GM21717 (cell line): Measurements from ENCODE around the gene USP20.

Experiments
- ATAC-seq: cut with Tn5 transposase; IDR thresholded peaks from one replicate; pipeline ENCODE4 v1.9.1; 2021; ENCODE audit warnings: mild to moderate bottlenecking, moderate library complexity; ENCODE audit not compliant: unreplicated experiment

Gene USP20

DNA sequence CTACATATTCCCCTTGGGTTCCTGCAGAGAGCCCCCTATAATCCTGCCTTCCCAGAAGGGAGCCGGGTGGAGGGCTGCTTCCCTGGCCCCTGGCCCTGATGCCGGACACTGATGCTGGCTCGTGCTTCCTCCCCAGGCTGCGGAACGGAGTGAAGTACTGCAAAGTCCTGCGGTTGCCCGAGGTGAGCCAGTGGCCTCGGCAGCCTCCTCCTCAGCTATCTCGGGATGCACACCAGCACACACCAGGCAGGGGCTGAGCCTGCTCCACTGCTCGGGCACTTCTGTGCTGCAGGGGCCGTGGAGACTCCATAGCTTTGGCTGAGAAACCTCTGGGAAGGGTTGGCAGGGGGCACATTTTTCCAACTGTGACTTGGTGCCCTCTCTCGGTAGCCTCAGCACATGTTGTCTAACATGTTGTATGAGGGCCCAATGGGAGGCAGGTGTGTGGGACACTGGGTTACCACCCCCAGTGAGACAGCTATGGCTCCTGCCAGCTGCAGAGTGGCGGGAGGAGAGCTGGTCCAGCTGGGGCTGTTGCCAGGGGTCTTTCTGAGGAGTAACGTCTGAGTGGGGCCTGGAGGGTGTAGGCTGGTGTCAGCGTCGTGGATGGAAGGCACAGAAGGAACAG, 38.4 kb downstream of the USP20 start:
- no peak for ATAC-seq

- no peak for ATAC-seq
These were observed 39.2 kb downstream of the USP20 start for GRCh38 chr9:129874261-129875101.

DNA sequence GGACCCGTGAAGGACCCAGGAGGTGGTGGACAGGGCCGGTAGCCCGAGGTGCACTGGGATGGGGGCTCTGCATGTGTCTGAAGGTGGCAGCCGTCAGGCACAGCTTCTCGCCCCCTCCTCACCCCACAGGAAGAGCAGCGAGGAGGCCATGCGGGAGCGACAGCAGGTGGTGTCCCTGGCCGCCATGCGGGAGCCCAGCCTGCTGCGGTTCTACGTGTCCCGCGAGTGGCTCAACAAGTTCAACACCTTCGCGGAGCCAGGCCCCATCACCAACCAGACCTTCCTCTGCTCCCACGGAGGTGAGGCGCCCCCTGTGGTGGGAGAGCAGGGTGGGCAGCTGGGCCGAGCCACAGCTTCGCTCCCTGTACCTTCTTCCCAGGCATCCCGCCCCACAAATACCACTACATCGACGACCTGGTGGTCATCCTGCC, 39.9 kb downstream of the USP20 start:
- ATAC-seq, result no peak

GRCh38 chr9:129875687-129876395, 40.6 kb downstream of the USP20 start:
- ATAC-seq, result no peak

DNA sequence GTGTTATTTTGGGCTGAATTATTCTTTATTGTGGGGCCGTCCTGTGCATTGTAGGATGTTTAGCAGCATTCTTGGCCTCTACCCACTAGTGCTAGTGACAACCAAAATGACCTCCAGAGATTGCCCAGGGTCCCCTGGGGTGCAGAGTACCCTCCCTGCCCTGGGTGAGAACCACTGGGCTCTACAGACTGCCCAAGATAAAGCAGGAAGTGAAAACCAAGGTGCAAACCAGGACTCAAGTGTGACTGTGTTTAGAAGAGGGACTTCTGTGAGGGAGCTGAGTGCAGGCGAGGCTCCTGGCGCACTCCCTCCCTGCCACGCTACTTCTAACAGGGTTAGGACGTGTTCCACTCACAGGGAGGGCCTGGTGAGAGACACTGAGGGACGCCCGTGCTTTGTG, 41.6 kb downstream of the USP20 start:
- no peak for ATAC-seq

DNA sequence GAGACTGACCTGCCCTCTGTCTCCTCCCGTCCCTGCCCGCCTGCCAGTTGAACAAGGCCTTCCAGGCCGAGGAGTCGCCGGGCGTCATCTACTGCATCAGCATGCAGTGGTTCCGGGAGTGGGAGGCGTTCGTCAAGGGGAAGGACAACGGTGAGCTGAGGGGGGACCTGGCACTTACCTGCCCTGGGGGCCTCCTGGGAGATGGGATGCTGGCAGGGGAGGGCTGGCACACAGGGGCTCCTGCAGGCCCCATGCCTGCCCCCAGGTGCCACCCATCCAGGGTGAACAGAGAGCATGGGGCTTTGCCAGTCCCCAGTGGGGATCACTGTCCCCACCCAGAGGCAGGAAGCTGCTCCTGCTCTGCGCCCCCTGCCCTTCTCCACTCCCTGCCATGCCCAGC, 43.0 kb downstream of the USP20 start:
- ATAC-seq, result no peak

DNA sequence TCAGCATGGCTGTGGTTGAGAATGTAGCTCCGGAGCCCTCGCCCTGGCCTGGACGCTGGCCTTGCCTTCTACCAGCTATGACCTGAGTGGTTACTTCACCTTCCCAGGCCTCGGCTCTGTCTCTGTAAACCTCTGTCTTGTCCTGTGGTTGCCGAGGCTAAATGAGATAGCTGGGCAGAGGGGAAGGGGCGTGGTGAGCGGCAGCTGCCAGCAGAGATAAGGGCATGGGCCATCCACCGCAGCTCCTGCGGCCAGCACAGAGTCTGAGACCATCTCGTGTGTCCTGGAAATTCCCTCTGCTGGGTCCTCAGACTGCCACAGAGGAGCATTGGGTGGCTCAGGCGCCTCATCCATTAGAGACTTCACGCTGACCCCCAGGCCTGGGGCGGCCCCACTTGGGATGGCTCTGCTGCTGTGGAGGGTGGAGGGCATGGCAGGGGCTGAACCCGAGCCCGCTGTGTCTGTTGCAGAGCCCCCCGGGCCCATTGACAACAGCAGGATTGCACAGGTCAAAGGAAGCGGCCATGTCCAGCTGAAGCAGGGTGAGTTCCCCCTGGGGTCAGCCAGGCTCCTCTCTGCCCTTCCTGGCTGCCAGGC, 43.9 kb downstream of the USP20 start:
- no peak for ATAC-seq

- ATAC-seq, result no peak
These were observed 44.9 kb downstream of the USP20 start for GRCh38 chr9:129879991-129880653.

DNA sequence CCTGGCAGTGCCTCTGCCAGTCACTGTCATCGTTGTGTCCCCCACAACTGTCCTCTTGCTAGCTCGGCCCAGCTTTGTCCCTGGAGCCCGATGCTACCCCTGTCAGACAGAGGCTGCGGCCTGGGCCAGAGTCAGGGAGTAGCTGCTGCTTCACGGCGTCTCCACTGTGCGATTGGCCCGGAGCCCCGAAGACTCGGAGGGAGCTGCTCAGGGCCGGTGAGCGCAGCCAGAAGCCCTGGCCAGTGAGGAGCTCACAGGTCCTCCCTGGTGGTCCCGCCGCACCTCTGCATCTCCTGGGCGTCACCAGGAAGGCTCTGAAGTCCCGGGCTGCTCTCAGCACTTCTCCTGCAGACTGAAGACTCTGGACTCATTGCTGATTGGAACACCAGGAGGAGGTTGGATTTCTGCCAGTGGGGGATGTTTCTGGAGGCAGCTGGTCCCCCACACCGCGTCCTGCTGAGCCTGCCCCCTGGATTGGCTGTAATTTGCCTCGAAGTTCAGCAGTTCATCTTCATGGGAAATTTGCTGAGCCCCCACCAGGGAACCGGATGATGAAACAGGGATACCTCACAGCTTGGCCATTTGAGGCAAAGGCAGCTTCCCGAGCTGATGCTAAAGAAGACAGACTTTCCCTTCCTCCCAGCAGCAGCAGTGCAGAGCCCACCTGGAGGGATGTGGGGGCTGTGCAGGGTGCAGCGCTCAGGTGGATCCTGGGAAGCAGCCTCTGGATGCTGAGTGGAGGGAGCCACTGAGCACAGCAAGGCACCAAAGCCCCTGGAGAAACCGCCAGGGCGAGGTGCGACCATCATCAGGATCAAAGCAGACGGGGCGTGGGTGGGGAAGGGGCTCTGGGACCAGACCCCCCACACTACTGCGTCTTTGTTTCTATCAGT, 45.6 kb downstream of the USP20 start:
- no peak for ATAC-seq

DNA sequence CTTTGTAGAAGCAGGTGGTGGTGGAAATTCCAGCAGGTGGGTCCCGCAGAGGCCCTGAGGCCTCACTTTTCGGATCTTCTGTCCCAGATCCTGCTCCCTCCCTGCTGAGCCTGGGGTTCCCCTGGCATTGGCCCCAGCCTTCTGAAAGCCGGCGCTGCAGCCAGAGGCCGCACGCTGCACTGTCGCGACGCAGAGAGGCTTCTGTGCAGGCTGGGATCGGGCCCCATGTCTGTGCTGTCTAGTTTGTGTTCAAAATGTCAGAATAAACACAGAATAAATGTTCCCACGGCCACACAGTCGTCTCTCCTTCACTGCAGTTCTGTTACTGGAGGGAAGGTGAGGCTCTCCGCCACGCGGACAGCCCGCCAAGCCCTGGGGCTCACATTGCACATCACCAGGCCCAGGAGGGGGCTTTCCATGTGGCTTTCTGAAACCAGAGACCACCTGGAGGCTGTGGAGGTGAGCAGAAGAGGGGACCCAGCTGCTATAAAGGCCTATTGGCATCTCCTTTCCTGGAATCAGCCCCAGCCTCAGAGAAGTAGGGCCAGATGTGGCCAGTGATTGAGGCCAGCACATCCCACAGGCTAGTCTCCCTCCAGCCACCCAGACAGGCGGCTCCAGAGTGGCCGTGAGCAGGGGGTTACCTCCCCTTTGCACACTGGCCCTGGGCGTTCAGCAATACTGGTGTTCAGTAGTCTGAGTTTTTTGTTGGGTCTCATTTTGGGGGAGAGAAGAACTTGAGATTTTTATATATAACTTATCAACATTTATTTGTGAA, 46.5 kb downstream of the USP20 start:
- no peak for ATAC-seq

- ATAC-seq, result peak; percentile 37
These were observed 49.2 kb downstream of the USP20 start for GRCh38 chr9:129884220-129885017.

- no peak for ATAC-seq
These were observed 49.9 kb downstream of the USP20 start for GRCh38 chr9:129885018-129885669.

DNA sequence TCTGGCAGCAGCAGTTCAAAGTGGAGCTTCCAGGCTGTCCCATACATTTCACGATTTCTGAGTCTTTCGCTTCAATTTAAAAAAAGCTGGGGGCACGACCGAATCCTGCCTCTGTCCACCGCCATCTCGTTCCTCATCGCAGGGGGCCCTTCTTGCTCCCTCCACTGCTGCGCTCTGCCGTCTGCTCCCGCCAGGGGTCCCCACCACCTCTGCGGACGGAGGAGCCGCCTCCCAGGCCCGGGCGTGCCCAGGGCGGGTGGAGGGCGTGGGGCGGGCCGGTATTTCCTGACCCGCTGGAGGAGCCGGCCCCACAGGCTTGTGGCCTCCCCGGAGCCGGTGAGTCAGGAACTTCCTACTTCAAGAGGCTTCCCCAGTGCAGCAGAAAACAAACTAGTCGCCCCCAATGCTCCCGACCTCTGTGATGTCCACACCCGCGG, 50.4 kb downstream of the USP20 start:
- ATAC-seq, result peak; percentile 26

DNA sequence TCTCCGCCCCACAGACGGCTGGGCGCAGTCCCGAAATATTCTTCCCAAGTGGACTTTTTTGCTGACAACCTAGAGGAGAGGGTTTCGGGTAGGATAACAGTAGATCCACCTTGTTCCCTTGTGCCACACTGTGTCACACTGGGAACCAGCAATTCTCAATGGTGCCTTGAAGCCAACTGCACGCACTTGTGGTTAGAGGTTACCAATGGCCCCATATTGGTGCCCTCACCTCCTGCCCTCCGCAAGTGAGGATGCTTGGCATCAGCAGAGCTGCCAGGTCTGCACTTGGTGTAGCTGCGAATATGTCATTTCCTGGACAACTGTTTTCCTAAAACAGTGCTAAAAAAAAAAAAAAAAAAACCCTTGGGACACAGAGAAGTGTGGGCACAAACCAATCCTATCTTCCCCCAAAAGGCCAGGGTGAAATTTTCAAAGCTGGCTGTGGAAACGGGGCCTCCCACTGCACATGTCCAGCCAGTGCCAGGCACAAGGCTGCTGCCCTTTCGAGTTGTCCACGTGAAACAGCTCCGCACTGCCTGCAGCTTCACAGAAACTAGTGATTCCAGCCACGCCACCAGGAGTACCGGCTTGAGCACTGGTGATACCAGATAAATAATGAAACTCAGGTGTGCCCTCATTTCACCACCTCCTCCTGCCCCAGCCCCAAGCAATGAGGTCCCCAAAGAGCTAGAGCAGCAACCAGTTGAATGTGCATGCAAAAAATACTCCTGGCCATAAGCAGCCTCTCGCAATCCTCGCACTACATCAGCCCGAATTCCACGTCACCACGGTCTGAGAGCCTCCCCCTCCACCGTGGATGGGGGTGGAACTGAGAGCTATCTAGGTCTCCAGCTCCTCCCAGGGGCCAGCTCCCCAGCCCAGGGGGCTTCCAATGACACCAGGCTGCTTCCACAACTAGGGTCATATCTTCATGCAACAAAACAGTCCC, 51.2 kb downstream of the USP20 start:
- no peak for ATAC-seq

DNA sequence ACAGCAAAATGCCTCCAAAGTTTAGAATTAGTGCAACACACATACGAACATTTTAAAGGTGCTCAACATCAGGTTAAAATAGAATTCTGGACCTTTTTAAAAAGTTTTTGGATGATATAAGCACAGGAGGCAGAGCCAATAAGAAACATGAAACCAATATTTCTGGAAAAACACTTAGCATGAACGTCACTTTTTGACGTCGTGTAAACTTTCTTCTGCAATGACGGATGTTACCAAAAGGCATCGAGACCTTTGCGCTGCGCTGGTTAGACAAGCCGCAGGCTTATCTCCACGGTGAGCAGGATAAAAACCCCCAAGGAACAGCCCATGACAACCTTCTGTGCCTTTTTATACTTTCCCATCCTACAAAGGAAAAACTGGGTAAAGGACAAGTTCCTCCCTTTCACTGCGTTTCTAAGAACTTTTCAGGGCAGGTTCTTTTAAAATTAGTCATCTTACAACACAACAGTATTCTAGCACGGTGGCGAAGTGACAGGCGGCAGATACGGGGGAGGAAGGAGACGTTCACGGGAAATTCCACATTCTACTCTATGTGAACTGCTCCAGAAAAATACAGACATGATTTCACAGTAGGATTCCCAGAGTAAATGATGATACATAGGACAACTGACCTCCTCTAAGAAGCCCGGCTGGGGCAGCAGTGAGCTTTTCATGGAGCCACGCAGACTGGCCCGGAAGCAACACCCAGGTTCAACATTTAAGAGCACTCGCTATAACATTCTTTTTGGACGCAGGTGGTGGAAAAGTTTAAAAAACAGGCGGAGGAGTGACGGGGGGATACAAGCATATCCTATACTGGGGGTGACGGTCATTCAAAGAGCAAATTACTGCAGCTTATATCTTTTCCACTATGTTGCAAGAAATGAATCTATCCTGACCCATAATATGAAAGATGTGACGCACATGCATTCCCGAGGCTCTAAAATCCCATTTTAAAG, 52.4 kb downstream of the USP20 start:
- ATAC-seq, result no peak
